ENCODE measurements around the gene PDE2A. TPM values are rescaled to one million over a fixed set of nuclear protein-coding genes. Genes with fewer than 3 reads are reported as not detected.

The PDE2A gene
- total RNA-seq, 1 donor, result 0.36 TPM

- H3K79me2 ChIP-seq (ENCODE audit: insufficient read depth, low read length), result no peaks in the 10 kb centered on the region
- H3K4me3 ChIP-seq (ENCODE audit: insufficient read depth, low read length), result no peak overlapping the region
- no peak overlapping the region for H2AFZ ChIP-seq (ENCODE audit: low read length)
- no peak overlapping the region for H3K4me2 ChIP-seq (ENCODE audit: insufficient read depth, low read length)
- DNase-seq (ENCODE audit: insufficient read length, low spot score, missing footprints), result no peak
- no peaks in the 10 kb centered on the region for H3K4me1 ChIP-seq (ENCODE audit: insufficient read depth, low read length)
- no peaks in the 10 kb centered on the region for H3K36me3 ChIP-seq (ENCODE audit: insufficient read depth, low read length)
- H3K27ac ChIP-seq (ENCODE audit: low read depth, low read length), result no peak overlapping the region
- H4K20me1 ChIP-seq (ENCODE audit: insufficient read depth, low read length), result no peaks in the 10 kb centered on the region
- TF ChIP-seq, protein P1, sequence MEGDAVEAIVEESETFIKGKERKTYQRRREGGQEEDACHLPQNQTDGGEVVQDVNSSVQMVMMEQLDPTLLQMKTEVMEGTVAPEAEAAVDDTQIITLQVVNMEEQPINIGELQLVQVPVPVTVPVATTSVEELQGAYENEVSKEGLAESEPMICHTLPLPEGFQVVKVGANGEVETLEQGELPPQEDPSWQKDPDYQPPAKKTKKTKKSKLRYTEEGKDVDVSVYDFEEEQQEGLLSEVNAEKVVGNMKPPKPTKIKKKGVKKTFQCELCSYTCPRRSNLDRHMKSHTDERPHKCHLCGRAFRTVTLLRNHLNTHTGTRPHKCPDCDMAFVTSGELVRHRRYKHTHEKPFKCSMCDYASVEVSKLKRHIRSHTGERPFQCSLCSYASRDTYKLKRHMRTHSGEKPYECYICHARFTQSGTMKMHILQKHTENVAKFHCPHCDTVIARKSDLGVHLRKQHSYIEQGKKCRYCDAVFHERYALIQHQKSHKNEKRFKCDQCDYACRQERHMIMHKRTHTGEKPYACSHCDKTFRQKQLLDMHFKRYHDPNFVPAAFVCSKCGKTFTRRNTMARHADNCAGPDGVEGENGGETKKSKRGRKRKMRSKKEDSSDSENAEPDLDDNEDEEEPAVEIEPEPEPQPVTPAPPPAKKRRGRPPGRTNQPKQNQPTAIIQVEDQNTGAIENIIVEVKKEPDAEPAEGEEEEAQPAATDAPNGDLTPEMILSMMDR (IDR thresholded peaks at IDR 0.05; ENCODE audit: extremely low read depth, low read depth, low read length), result no peak
- peaks cover 28% of the 10 kb centered on the region for H3K27me3 ChIP-seq (ENCODE audit: insufficient read depth, low read length)
- H3K9me3 ChIP-seq (ENCODE audit: low read depth, low read length), result no peaks in the 10 kb centered on the region
Measured at GRCh38 chr11:72602250-72602904, 71.8 kb downstream of the PDE2A start.

DNA sequence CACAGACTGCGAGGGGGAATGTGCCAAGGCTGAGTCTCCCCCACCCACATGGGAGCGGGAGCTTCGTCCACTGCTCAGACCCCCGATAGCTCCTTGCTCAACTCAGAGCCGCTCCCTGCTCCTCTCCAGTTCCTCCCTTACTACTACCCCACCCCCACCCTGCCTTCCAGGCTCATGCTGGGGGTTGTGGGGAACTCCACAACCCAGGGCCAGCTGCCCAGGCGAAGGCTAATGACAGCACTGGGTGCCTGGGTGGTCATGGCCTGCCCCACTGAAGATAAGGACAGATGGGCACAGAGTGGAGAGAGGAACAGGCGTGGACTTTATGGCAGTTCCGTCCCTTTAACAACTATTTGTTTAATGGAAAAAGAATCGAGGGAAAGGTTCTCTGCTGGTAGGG is 73.7 kb downstream of the PDE2A start:
- no peak for DNase-seq (ENCODE audit: insufficient read length, low spot score, missing footprints)
- H3K4me2 ChIP-seq (ENCODE audit: insufficient read depth, low read length), result no peak overlapping the region
- H3K4me3 ChIP-seq (ENCODE audit: insufficient read depth, low read length), result no peak overlapping the region
- H3K36me3 ChIP-seq (ENCODE audit: insufficient read depth, low read length), result no peaks in the 10 kb centered on the region
- H2AFZ ChIP-seq (ENCODE audit: low read length), result no peak overlapping the region
- no peaks in the 10 kb centered on the region for H4K20me1 ChIP-seq (ENCODE audit: insufficient read depth, low read length)
- H3K79me2 ChIP-seq (ENCODE audit: insufficient read depth, low read length), result no peaks in the 10 kb centered on the region
- no peaks in the 10 kb centered on the region for H3K4me1 ChIP-seq (ENCODE audit: insufficient read depth, low read length)
- no peak overlapping the region for H3K27ac ChIP-seq (ENCODE audit: low read depth, low read length)
- H3K27me3 ChIP-seq (ENCODE audit: insufficient read depth, low read length), result peaks cover 29% of the 10 kb centered on the region
- H3K9me3 ChIP-seq (ENCODE audit: low read depth, low read length), result no peaks in the 10 kb centered on the region
- TF ChIP-seq, protein P1 (IDR thresholded peaks at IDR 0.05; ENCODE audit: extremely low read depth, low read depth, low read length), result no peak

DNA sequence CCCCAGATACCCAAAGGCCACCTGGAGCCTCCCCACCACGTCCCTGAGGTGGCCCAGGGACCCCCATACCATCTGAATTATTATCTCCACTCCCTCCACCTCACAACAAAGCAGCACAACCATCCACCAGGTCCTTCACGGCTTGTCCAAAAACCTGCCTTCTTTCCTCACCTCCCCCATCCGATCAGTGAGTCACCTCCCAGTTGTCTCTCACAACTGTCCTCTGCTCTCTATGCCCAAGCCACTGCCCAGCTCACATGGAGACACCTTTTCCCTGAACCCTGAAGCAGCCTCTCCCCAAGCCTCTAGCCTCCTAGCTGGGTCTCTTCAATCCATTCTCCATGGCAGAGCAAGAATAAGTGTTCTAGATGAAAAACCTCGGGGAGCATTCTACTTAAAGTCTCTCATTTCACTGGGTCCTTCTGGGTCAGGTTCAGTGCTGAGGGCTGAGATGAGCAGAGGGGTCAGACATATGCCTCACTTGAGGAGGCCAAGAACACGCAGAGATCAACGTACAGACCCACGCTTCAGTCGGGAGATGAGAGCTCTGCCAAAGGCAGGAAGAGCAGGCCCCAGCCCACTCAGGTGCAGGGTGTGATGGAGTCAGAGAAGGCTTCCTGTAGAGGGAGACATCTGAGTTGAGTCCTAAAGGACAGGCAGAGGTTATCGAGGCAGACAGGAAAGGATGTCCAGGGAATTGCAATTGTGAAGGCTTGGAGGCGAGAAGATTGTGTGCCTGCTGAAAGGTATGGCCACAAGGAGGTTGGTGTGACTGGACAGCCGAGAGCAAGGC is 74.7 kb downstream of the PDE2A start:
- no peaks in the 10 kb centered on the region for H3K4me1 ChIP-seq (ENCODE audit: insufficient read depth, low read length)
- TF ChIP-seq, protein P1 (IDR thresholded peaks at IDR 0.05; ENCODE audit: extremely low read depth, low read depth, low read length), result no peak
- no peaks in the 10 kb centered on the region for H3K79me2 ChIP-seq (ENCODE audit: insufficient read depth, low read length)
- H3K4me2 ChIP-seq (ENCODE audit: insufficient read depth, low read length), result no peak overlapping the region
- no peaks in the 10 kb centered on the region for H3K9me3 ChIP-seq (ENCODE audit: low read depth, low read length)
- H3K36me3 ChIP-seq (ENCODE audit: insufficient read depth, low read length), result no peaks in the 10 kb centered on the region
- H3K4me3 ChIP-seq (ENCODE audit: insufficient read depth, low read length), result no peak overlapping the region
- no peaks in the 10 kb centered on the region for H4K20me1 ChIP-seq (ENCODE audit: insufficient read depth, low read length)
- H3K27me3 ChIP-seq (ENCODE audit: insufficient read depth, low read length), result peaks cover 30% of the 10 kb centered on the region
- no peak for DNase-seq (ENCODE audit: insufficient read length, low spot score, missing footprints)
- H2AFZ ChIP-seq (ENCODE audit: low read length), result no peak overlapping the region
- H3K27ac ChIP-seq (ENCODE audit: low read depth, low read length), result no peak overlapping the region

DNA sequence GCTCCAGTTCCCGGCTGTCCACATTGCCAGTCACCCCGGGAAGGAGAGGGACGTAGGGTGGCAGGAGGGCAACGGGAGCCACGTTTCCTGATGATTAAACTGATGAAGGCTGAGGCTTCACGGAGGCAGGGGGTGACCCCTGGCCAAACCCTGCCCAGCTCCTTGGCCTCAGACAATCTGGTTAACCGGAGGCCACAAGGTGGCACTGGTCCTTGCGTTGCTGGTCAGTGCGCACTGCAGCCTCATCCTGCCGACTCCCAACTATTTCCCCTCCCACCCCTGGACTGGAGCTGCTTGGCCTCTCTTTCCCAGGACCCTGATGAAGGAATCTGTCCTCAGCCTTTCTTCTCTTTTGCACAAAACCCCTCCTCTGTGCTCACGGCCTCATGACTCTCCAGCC is 75.3 kb downstream of the PDE2A start:
- peaks cover 33% of the 10 kb centered on the region for H3K27me3 ChIP-seq (ENCODE audit: insufficient read depth, low read length)

More for the DNA sequence above, 75.3 kb downstream of the PDE2A start:
- H3K4me1 ChIP-seq (ENCODE audit: insufficient read depth, low read length), result no peaks in the 10 kb centered on the region
- H3K36me3 ChIP-seq (ENCODE audit: insufficient read depth, low read length), result no peaks in the 10 kb centered on the region
- H3K4me2 ChIP-seq (ENCODE audit: insufficient read depth, low read length), result no peak overlapping the region
- no peaks in the 10 kb centered on the region for H3K9me3 ChIP-seq (ENCODE audit: low read depth, low read length)
- H3K79me2 ChIP-seq (ENCODE audit: insufficient read depth, low read length), result no peaks in the 10 kb centered on the region
- no peak overlapping the region for H3K4me3 ChIP-seq (ENCODE audit: insufficient read depth, low read length)
- no peak overlapping the region for H2AFZ ChIP-seq (ENCODE audit: low read length)
- H3K27ac ChIP-seq (ENCODE audit: low read depth, low read length), result no peak overlapping the region
- peak; percentile 96 for DNase-seq (ENCODE audit: insufficient read length, low spot score, missing footprints)
- TF ChIP-seq, protein P1 (IDR thresholded peaks at IDR 0.05; ENCODE audit: extremely low read depth, low read depth, low read length), result peak; percentile 55
- no peaks in the 10 kb centered on the region for H4K20me1 ChIP-seq (ENCODE audit: insufficient read depth, low read length)
